ENCODE measurements around the gene MND1.

MND1 gene

DNA sequence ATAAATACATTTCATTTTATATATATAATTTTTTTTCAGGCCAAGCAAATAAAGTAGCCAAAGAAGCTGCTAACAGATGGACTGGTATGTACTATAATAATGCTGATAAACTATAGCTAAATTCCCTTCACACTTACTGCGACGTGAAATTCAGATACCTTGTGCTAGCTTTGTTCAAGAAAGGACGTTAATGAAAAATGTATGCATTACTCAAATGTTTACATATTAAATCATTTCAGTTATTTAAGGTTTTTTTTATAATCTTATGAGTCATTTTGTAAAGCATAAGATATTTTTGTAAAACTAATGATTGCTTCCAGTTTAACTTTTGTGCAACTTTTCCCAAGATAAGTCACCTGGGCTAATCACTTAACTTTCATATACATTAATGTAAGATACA lies 64.4 kb downstream of the MND1 start:
- no peak overlapping the region for H2BK120ac ChIP-seq (ENCODE audit: low read depth, low read length)
- no peak overlapping the region for H3K4me3 ChIP-seq (ENCODE audit: low read length in 2 of 2)
- no peak overlapping the region for H3K4me2 ChIP-seq (ENCODE audit: insufficient read depth, low read length, poor library complexity, severe bottlenecking)
- no peak overlapping the region for H2AFZ ChIP-seq (ENCODE audit: low read length)
- no peak overlapping the region for H2BK12ac ChIP-seq (ENCODE audit: low read length)
- no peaks in the 10 kb centered on the region for H3K79me1 ChIP-seq (ENCODE audit: low read depth, low read length)
- H3K4ac ChIP-seq (ENCODE audit: low read length), result no peak overlapping the region
- peaks cover 3 to 7% of the 10 kb centered on the region in 2 donors for H3K4me1 ChIP-seq (ENCODE audit: control insufficient read depth in 2 of 2, insufficient read depth in 1 of 2, low read depth in 1 of 2, low read length in 2 of 2)
- no CpG with 5 or more reads among the region's 3 CpGs for WGBS, 2 donors (ENCODE audit: extremely low coverage in 2 of 2, insufficient read length in 2 of 2, insufficient replicate concordance in 1 of 2)
- no peak overlapping the region for H2BK15ac ChIP-seq (ENCODE audit: low read length)
- peaks cover 1 to 15% of the 10 kb centered on the region in 2 donors for H3K9me3 ChIP-seq (replicated peaks in 1 of 2; ENCODE audit: control insufficient read depth in 2 of 2, insufficient read depth in 1 of 2, low read depth in 1 of 2, low read length in 2 of 2)
- no peak overlapping the region for H2AK5ac ChIP-seq (ENCODE audit: low read depth, low read length)
- no peak overlapping the region for H3K18ac ChIP-seq (ENCODE audit: low read length)
- H3K23ac ChIP-seq (ENCODE audit: low read depth, low read length, poor library complexity), result no peak overlapping the region
- no peak overlapping the region for H3K14ac ChIP-seq (ENCODE audit: low read length)
- no peaks in the 10 kb centered on the region for H3K27me3 ChIP-seq (ENCODE audit: control insufficient read depth in 3 of 3, insufficient read depth in 3 of 3, low read depth in 1 of 3, low read length in 3 of 3)
- no peak overlapping the region for H2BK5ac ChIP-seq (ENCODE audit: low read length)
- no peak overlapping the region for H3K27ac ChIP-seq (replicated peaks; ENCODE audit: low read length)
- no peak for DNase-seq (ENCODE audit: low spot score)
- no peak overlapping the region for H4K91ac ChIP-seq (ENCODE audit: low read depth, low read length, poor library complexity)
- H3K36me3 ChIP-seq (replicated peaks in 1 of 2; ENCODE audit: control insufficient read depth in 2 of 2, insufficient read depth in 2 of 2, low read length in 2 of 2), result peaks cover 2 to 79% of the 10 kb centered on the region in 2 donors
- no peak overlapping the region for H4K8ac ChIP-seq (ENCODE audit: low read depth, low read length)
- H3K9ac ChIP-seq (ENCODE audit: low read depth, low read length, poor library complexity), result no peak overlapping the region

DNA sequence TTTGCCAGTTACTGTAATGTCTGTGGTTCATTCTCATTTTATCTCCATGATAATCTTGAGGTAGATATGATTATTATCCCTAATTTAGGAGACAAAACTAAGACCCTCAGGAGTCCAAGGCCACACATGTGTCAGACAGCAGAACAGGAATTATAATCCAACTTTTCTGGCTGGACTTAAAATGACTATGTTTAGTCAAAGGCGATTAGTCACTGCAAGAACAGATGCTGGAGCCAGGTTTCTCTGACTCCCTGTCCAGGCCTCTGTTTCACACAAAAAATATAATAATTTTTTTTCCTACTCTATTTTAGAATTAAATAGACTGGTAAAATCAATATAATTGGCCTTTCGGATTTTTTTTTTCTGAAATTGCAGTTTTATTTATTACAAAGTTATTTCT lies 64.9 kb downstream of the MND1 start:
- Histone ChIP-seq H3K4me1 (ENCODE audit: control insufficient read depth in 2 of 2, insufficient read depth in 1 of 2, low read depth in 1 of 2, low read length in 2 of 2) (peaks cover 3 to 7% of the 10 kb centered on the region in 2 donors), H3K4me2 (ENCODE audit: insufficient read depth, low read length, poor library complexity, severe bottlenecking) (no peak overlapping the region), H2AK5ac (ENCODE audit: low read depth, low read length) (no peak overlapping the region), H2AFZ (ENCODE audit: low read length) (no peak overlapping the region), H3K4me3 (ENCODE audit: low read length in 2 of 2) (no peak overlapping the region), H2BK15ac (ENCODE audit: low read length) (no peak overlapping the region), H2BK5ac (ENCODE audit: low read length) (no peak overlapping the region), H3K14ac (ENCODE audit: low read length) (no peak overlapping the region), H3K9ac (ENCODE audit: low read depth, low read length, poor library complexity) (no peak overlapping the region), H3K27ac (replicated peaks; ENCODE audit: low read length) (no peak overlapping the region), H4K8ac (ENCODE audit: low read depth, low read length) (no peak overlapping the region), H3K79me1 (ENCODE audit: low read depth, low read length) (no peaks in the 10 kb centered on the region), H3K23ac (ENCODE audit: low read depth, low read length, poor library complexity) (no peak overlapping the region), H2BK120ac (ENCODE audit: low read depth, low read length) (no peak overlapping the region), H3K9me3 (replicated peaks in 1 of 2; ENCODE audit: control insufficient read depth in 2 of 2, insufficient read depth in 1 of 2, low read depth in 1 of 2, low read length in 2 of 2) (peaks cover 1 to 15% of the 10 kb centered on the region in 2 donors), H3K18ac (ENCODE audit: low read length) (no peak overlapping the region), H3K36me3 (replicated peaks in 1 of 2; ENCODE audit: control insufficient read depth in 2 of 2, insufficient read depth in 2 of 2, low read length in 2 of 2) (peaks cover 2 to 82% of the 10 kb centered on the region in 2 donors), H2BK12ac (ENCODE audit: low read length) (no peak overlapping the region), H3K27me3 (ENCODE audit: control insufficient read depth in 3 of 3, insufficient read depth in 3 of 3, low read depth in 1 of 3, low read length in 3 of 3) (no peaks in the 10 kb centered on the region), H4K91ac (ENCODE audit: low read depth, low read length, poor library complexity) (no peak overlapping the region), H3K4ac (ENCODE audit: low read length) (no peak overlapping the region)
- DNase-seq (ENCODE audit: low spot score), result no peak
- no CpG with 5 or more reads among the region's 2 CpGs for whole genome bisulfite sequencing, 2 donors (ENCODE audit: extremely low coverage in 2 of 2, insufficient read length in 2 of 2, insufficient replicate concordance in 1 of 2)

DNA sequence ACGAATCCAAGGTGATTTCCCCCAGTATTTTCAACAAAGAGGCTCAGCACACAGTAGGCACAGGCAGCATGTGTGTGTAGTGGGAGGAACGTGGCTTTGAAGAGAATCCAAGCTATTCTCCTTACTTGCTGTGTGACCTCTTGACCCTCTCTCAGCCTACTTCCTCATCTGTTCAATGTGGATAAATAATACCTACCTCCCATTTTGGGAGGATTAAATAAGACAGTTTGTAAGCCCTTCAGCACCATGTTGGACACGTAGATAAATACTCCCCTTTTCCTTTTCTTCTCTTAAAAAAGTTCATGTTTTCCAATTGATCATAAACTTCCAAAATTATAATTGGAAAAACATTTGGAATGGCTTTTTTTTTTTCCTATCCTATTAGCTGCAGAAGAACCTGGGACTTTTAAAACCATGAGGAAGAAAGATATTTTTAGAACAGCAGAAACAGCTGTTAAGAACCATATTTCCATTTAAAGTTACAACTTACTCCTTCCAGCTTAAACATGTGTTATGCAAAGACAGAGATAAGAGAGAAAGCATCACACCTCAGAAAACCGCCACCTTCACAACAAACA lies 65.5 kb downstream of the MND1 start:
- Histone ChIP-seq H3K36me3 (replicated peaks in 1 of 2; ENCODE audit: control insufficient read depth in 2 of 2, insufficient read depth in 2 of 2, low read length in 2 of 2) (peaks cover 2 to 82% of the 10 kb centered on the region in 2 donors), H2BK15ac (ENCODE audit: low read length) (no peak overlapping the region), H2BK120ac (ENCODE audit: low read depth, low read length) (no peak overlapping the region), H3K9ac (ENCODE audit: low read depth, low read length, poor library complexity) (no peak overlapping the region), H2AK5ac (ENCODE audit: low read depth, low read length) (no peak overlapping the region), H3K18ac (ENCODE audit: low read length) (no peak overlapping the region), H3K4me3 (ENCODE audit: low read length in 2 of 2) (no peak overlapping the region), H4K91ac (ENCODE audit: low read depth, low read length, poor library complexity) (no peak overlapping the region), H3K14ac (ENCODE audit: low read length) (no peak overlapping the region), H2BK12ac (ENCODE audit: low read length) (no peak overlapping the region), H3K27ac (replicated peaks; ENCODE audit: low read length) (no peak overlapping the region), H3K79me1 (ENCODE audit: low read depth, low read length) (no peaks in the 10 kb centered on the region), H4K8ac (ENCODE audit: low read depth, low read length) (no peak overlapping the region), H3K27me3 (ENCODE audit: control insufficient read depth in 3 of 3, insufficient read depth in 3 of 3, low read depth in 1 of 3, low read length in 3 of 3) (no peaks in the 10 kb centered on the region), H3K23ac (ENCODE audit: low read depth, low read length, poor library complexity) (no peak overlapping the region), H3K9me3 (replicated peaks in 1 of 2; ENCODE audit: control insufficient read depth in 2 of 2, insufficient read depth in 1 of 2, low read depth in 1 of 2, low read length in 2 of 2) (peaks cover 1 to 12% of the 10 kb centered on the region in 2 donors), H3K4me1 (ENCODE audit: control insufficient read depth in 2 of 2, insufficient read depth in 1 of 2, low read depth in 1 of 2, low read length in 2 of 2) (peaks cover 3 to 7% of the 10 kb centered on the region in 2 donors), H2BK5ac (ENCODE audit: low read length) (no peak overlapping the region), H2AFZ (ENCODE audit: low read length) (no peak overlapping the region), H3K4me2 (ENCODE audit: insufficient read depth, low read length, poor library complexity, severe bottlenecking) (no peak overlapping the region), H3K4ac (ENCODE audit: low read length) (no peak overlapping the region)
- no CpG with 5 or more reads among the region's 4 CpGs for WGBS, 2 donors (ENCODE audit: extremely low coverage in 2 of 2, insufficient read length in 2 of 2, insufficient replicate concordance in 1 of 2)
- peak; percentile 15 for DNase-seq (ENCODE audit: low spot score)

DNA sequence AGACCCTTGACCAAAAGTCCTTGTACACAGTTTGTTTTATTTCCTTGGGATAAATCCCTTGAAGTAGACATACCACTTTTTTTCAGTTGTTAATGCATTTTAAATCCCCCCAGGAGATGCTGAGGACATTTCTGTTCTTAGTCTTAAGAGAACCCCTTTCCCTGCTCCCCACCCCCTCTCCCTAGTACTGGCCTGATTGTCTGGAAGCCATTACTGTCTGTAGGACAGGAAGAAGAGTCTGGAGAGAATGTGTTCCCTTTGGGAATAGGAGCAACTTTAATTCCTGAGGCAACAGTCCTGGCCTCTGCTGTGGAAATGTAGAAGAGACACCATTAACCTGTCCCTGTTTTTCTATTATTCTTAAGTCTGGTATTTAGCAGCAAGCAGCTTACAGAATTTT lies 69.4 kb downstream of the MND1 start:
- no peak overlapping the region for H3K27ac ChIP-seq (replicated peaks; ENCODE audit: low read length)

More for the DNA sequence above, 69.4 kb downstream of the MND1 start:
- H2BK5ac ChIP-seq (ENCODE audit: low read length), result no peak overlapping the region
- no peaks in the 10 kb centered on the region for H3K27me3 ChIP-seq (ENCODE audit: control insufficient read depth in 3 of 3, insufficient read depth in 3 of 3, low read depth in 1 of 3, low read length in 3 of 3)
- H4K8ac ChIP-seq (ENCODE audit: low read depth, low read length), result no peak overlapping the region
- no peaks in the 10 kb centered on the region for H3K9me3 ChIP-seq (replicated peaks in 1 of 2; ENCODE audit: control insufficient read depth in 2 of 2, insufficient read depth in 1 of 2, low read depth in 1 of 2, low read length in 2 of 2)
- no peak overlapping the region for H3K14ac ChIP-seq (ENCODE audit: low read length)
- H3K79me1 ChIP-seq (ENCODE audit: low read depth, low read length), result no peaks in the 10 kb centered on the region
- H4K91ac ChIP-seq (ENCODE audit: low read depth, low read length, poor library complexity), result no peak overlapping the region
- H3K4me2 ChIP-seq (ENCODE audit: insufficient read depth, low read length, poor library complexity, severe bottlenecking), result no peak overlapping the region
- H2AFZ ChIP-seq (ENCODE audit: low read length), result peak overlapping the region; percentile 31
- H2BK15ac ChIP-seq (ENCODE audit: low read length), result no peak overlapping the region
- peaks cover 0 to 72% of the 10 kb centered on the region in 2 donors for H3K36me3 ChIP-seq (replicated peaks in 1 of 2; ENCODE audit: control insufficient read depth in 2 of 2, insufficient read depth in 2 of 2, low read length in 2 of 2)
- no peak overlapping the region for H2AK5ac ChIP-seq (ENCODE audit: low read depth, low read length)
- no peak overlapping the region for H3K4me3 ChIP-seq (ENCODE audit: low read length in 2 of 2)
- H3K18ac ChIP-seq (ENCODE audit: low read length), result no peak overlapping the region
- H3K4me1 ChIP-seq (ENCODE audit: control insufficient read depth in 2 of 2, insufficient read depth in 1 of 2, low read depth in 1 of 2, low read length in 2 of 2), result peaks cover 3 to 15% of the 10 kb centered on the region in 2 donors
- no peak overlapping the region for H2BK120ac ChIP-seq (ENCODE audit: low read depth, low read length)
- H2BK12ac ChIP-seq (ENCODE audit: low read length), result no peak overlapping the region
- DNase-seq (ENCODE audit: low spot score), result no peak
- H3K9ac ChIP-seq (ENCODE audit: low read depth, low read length, poor library complexity), result no peak overlapping the region
- no peak overlapping the region for H3K23ac ChIP-seq (ENCODE audit: low read depth, low read length, poor library complexity)
- H3K4ac ChIP-seq (ENCODE audit: low read length), result no peak overlapping the region
